GM12878 (cell line): Measurements from ENCODE around the gene VCP. TPM values are rescaled to one million over a fixed set of nuclear protein-coding genes. Genes with fewer than 3 reads are reported as not detected.

Experiments
- ATAC-seq: fragments of 200-7000 bp; cut with Tn5 transposase; 3 replicates; pipeline ENCODE4 v1.9.1; 2020; ENCODE audit warnings: mild to moderate bottlenecking, moderate library complexity
- BruUV-seq: library from RNA; stranded (reverse); fragments of 400-500 nt; replicated peaks from 2 replicates; lab custom pipeline; 2021; lab: Mats Ljungman, UMichigan
- CTCF ChIA-PET: fragments of 300-600 bp; sonication (Branson Sonifier 250); formaldehyde crosslinking; extraction: SDS; loops from one replicate; lab custom pipeline; 2021; ENCODE audit warnings: inconsistent platforms; lab: Yijun Ruan, JAX
- POLR2A ChIA-PET: fragments of 350-600 bp; formaldehyde crosslinking; extraction: SDS; loops from one replicate; lab custom pipeline; 2021; ENCODE audit warnings: inconsistent platforms; lab: Charles Lee
- RAD21 ChIA-PET: fragments of 300-600 bp; sonication (Branson Sonifier 250); formaldehyde crosslinking; loops from one replicate; lab custom pipeline; 2023; ENCODE audit warnings: antibody characterized with exemption; ENCODE audit not compliant: unreplicated experiment; lab: Charles Lee
- SMC1A ChIA-PET: fragments of 300-600 bp; sonication (Branson Sonifier 250); formaldehyde crosslinking; loops from one replicate; lab custom pipeline; 2023; ENCODE audit not compliant: unreplicated experiment, uncharacterized antibody; lab: Charles Lee
- DNase-seq: peaks from one replicate; pipeline ENCODE4 v3.0.0-alpha.2; 2011; ENCODE audit warnings: low read depth, low spot score
- FAIRE-seq: peaks from 3 replicates; lab custom pipeline; 2011; peaks lifted over from hg19 to GRCh38; lab: Jason Lieb, UNC
- H2AFZ ChIP-seq: 2 replicates; pipeline ENCODE4 v1.6.0; 2011; ENCODE audit warnings: low read depth, low read length, control low read depth; ENCODE audit not compliant: control insufficient read depth
- H3K27ac ChIP-seq: 2 replicates; pipeline ENCODE4 v1.5.1; 2011; ENCODE audit warnings: control low read depth; ENCODE audit not compliant: control insufficient read depth, insufficient read depth
- H3K27me3 ChIP-seq, 2 experiments: replicated peaks in 1 of 2; 2 replicates each; pipeline versions ENCODE4 v1.6.0 to v1.6.1; 2011; ENCODE audit warnings: low read length in 1 of 2; ENCODE audit not compliant: control insufficient read depth in 2 of 2, insufficient read depth in 2 of 2
- H3K36me3 ChIP-seq, 2 experiments: 2 replicates each; pipeline ENCODE4 v1.5.1; 2011; ENCODE audit warnings: low read length in 1 of 2; ENCODE audit not compliant: control insufficient read depth in 2 of 2, insufficient read depth in 2 of 2
- H3K4me1 ChIP-seq: 2 replicates; pipeline ENCODE4 v1.6.1; 2011; ENCODE audit warnings: mild to moderate bottlenecking, low read length, moderate library complexity, mixed read lengths; ENCODE audit not compliant: control insufficient read depth, insufficient read depth
- H3K4me2 ChIP-seq: 2 replicates; pipeline ENCODE4 v1.6.0; 2011; ENCODE audit warnings: control low read depth; ENCODE audit not compliant: control insufficient read depth, insufficient read depth
- H3K4me3 ChIP-seq: fragments of 200-600 bp; sonication (generic); 2 replicates; pipeline ENCODE4 v1.5.1; 2016
- H3K79me2 ChIP-seq: 2 replicates; pipeline ENCODE4 v1.6.0; 2011; ENCODE audit warnings: low read length; ENCODE audit not compliant: control insufficient read depth, insufficient read depth
- H3K9ac ChIP-seq: 2 replicates; pipeline ENCODE4 v1.8.0; 2011; ENCODE audit warnings: low read length, control low read depth, mixed read lengths; ENCODE audit not compliant: control insufficient read depth, insufficient read depth
- H3K9me3 ChIP-seq: replicated peaks from 3 replicates; pipeline ENCODE4 v1.5.1; 2011; ENCODE audit warnings: mild to moderate bottlenecking, low read length; ENCODE audit not compliant: control insufficient read depth, insufficient read depth
- H4K20me1 ChIP-seq: 2 replicates; pipeline ENCODE4 v1.6.0; 2011; ENCODE audit not compliant: control insufficient read depth, insufficient read depth
- BHLHE40 ChIP-seq, 2 experiments: fragments of 450-650 bp in 1 of 2; IDR thresholded peaks; 2 replicates each; pipeline ENCODE4 v1.6.1; 2011 to 2017; ENCODE audit warnings: low read depth in 2 of 2, borderline replicate concordance in 1 of 2, improper control_type of control experiment in 1 of 2, low read length in 1 of 2, mild to moderate bottlenecking in 1 of 2
- MXI1 ChIP-seq: fragments of 150-350 bp; IDR thresholded peaks from 2 replicates; pipeline ENCODE4 v1.6.1; 2011; ENCODE audit warnings: low read depth, mild to moderate bottlenecking, inconsistent platforms, low read length, improper control_type of control experiment
- MYB ChIP-seq: fragments of 150-350 bp; IDR thresholded peaks from 2 replicates; pipeline ENCODE4 v1.6.1; 2014; ENCODE audit warnings: mild to moderate bottlenecking, low read depth, low read length, borderline replicate concordance
- NFIC ChIP-seq: IDR thresholded peaks from 2 replicates; pipeline ENCODE4 v1.6.1; 2012; ENCODE audit warnings: low read depth, mild to moderate bottlenecking, inconsistent platforms, low read length, moderate library complexity
- PKNOX1 ChIP-seq: fragments of 450-650 bp; IDR thresholded peaks from 2 replicates; pipeline ENCODE4 v1.6.1; 2016; ENCODE audit warnings: mild to moderate bottlenecking
- POLR2A ChIP-seq: IDR thresholded peaks from 2 replicates; pipeline ENCODE4 v1.6.1; 2011; ENCODE audit warnings: low read depth, mild to moderate bottlenecking, low read length
- POLR2AphosphoS2 ChIP-seq: IDR thresholded peaks from 2 replicates; pipeline ENCODE4 v1.6.1; 2011; ENCODE audit warnings: low read depth, mild to moderate bottlenecking, low read length, improper control_type of control experiment, moderate library complexity
- POU2F2 ChIP-seq: IDR thresholded peaks from 3 replicates; pipeline ENCODE4 v1.6.1; 2011; ENCODE audit warnings: low read depth, mild to moderate bottlenecking, low read length, borderline replicate concordance
- RCOR1 ChIP-seq: conservative IDR thresholded peaks from 2 replicates; pipeline ENCODE4 v1.6.1; 2012; ENCODE audit warnings: low read depth, low read length, improper control_type of control experiment
- RFX5 ChIP-seq: IDR thresholded peaks from 2 replicates; pipeline ENCODE4 v1.6.1; 2011; ENCODE audit warnings: low read depth, low read length, improper control_type of control experiment
- SMC3 ChIP-seq: IDR thresholded peaks from 2 replicates; pipeline ENCODE4 v1.6.1; 2011; ENCODE audit warnings: low read length, improper control_type of control experiment, borderline replicate concordance
- SRF ChIP-seq, 2 experiments: IDR thresholded peaks; 2 replicates each; pipeline ENCODE4 v1.6.1; 2011; ENCODE audit warnings: low read depth in 2 of 2, low read length in 2 of 2, mild to moderate bottlenecking in 1 of 2, moderate library complexity in 1 of 2
- ZNF207 ChIP-seq: fragments of 450-650 bp; IDR thresholded peaks from 2 replicates; pipeline ENCODE4 v1.6.1; 2014; ENCODE audit warnings: antibody characterized with exemption, mild to moderate bottlenecking, borderline replicate concordance
- WGBS: methylation state at CpG from one replicate; pipeline ENCODE4 v1.1.6; 2016; ENCODE audit warnings: low lambda C conversion rate; ENCODE audit not compliant: insufficient replicate concordance, insufficient coverage; ENCODE audit errors: missing lambda C conversion rate; 5-methylcytosine and 5-hydroxymethylcytosine counted together
- in situ Hi-C: fragments of 300-500 bp; cut with MboI; formaldehyde crosslinking; loops from 9 replicates; pipeline ENCODE4 v1.14.3; 2018; ENCODE audit warnings: mixed read lengths
- intact Hi-C: fragments of 100-400 bp; cut with micrococcal nuclease; formaldehyde crosslinking; loops from one replicate; pipeline ENCODE4 v1.14.2; 2022; ENCODE audit not compliant: unreplicated experiment
- polyA plus RNA-seq, 11 experiments: library from polyadenylated mRNA; depleted of rRNA in 4 of 11; unstranded in 6 of 11; stranded (reverse) in 5 of 11; fragments of >200 nt; fragmentation: Nextera tagmentation in 4 of 11; fragmentation: Illumina TruSeq in 1 of 11; extraction: Ambion mirVana in 4 of 11; extraction: Trizol in 1 of 11; gene quantifications; 1 replicate in 1 of 11; 2 replicates in 10 of 11; pipeline versions ENCODE4 v1.2.1 to v1.2.3, GENCODE V29; 2011 to 2016; ENCODE audit warnings: inconsistent platforms in 2 of 11, missing spikeins in 2 of 11, low read depth in 1 of 11
- total RNA-seq, 4 experiments: library from RNA; depleted of rRNA in 3 of 4; stranded (reverse); fragments of >200 nt in 3 of 4; fragmentation: Illumina TruSeq in 1 of 4; extraction: Trizol in 1 of 4; gene quantifications; 2 replicates each; pipeline versions ENCODE4 v1.2.1 to v1.2.3, GENCODE V29; 2013 to 2021

VCP gene
- total and polyA plus RNA-seq, 10 of the 15 experiments (the other 5 are each of a cell fraction or from before 2014, with no cell fraction given) = 7.4 to 327 (median 244) TPM

- H3K4me1 ChIP-seq = peaks cover 7% of the 10 kb centered on the region
- H3K27me3 ChIP-seq = no peaks in the 10 kb centered on the region
- no peak overlapping the region for H3K4me3 ChIP-seq
- ChIA-PET RAD21 (interaction anchor here (0.9 to 1.9 kb wide), 3 partner anchors 18 to 198 kb away, joined by 3 to 5 read pairs (median 3); partner anchors contain the start of genes ATOSB and DNAJB5), SMC1A (interaction anchor here (1.9 to 2.4 kb wide), 3 partner anchors 20 to 198 kb away, joined by 8 to 17 read pairs (median 14); partner anchors contain the start of gene VCP), CTCF (interaction anchor here (0.8 to 3.2 kb wide), 9 partner anchors 11 to 379 kb away, joined by 4 to 19 read pairs (median 7); partner anchors contain the start of genes DNAJB5, FANCG and VCP), POLR2A (interaction anchor here (0.7 to 6.7 kb wide), 3 partner anchors 18 to 1573 kb away, joined by 3 to 35 read pairs (median 4); partner anchors contain the start of gene FANCG)
- H3K9ac ChIP-seq = no peak overlapping the region
- H4K20me1 ChIP-seq = no peaks in the 10 kb centered on the region
- H3K27ac ChIP-seq = no peak overlapping the region
- FAIRE-seq (no peak), DNase-seq (no peak), ATAC-seq (no peak)
- peaks cover 18% of the 10 kb centered on the region for H3K79me2 ChIP-seq
- no peaks in the 10 kb centered on the region for H3K9me3 ChIP-seq
- TF ChIP-seq POLR2A = 0 out of 2 replicates have a peak, but pooled peaks have one; percentile 17
- TF ChIP-seq MXI1 = no peak
- in situ Hi-C loops = loop anchor here (5.0 kb wide), 1 partner anchor 195 kb away; no protein-coding TSS in a partner anchor
- WGBS = 65% methylated on average over 3 of the region's 3 CpGs
- peaks cover 7 to 16% of the 10 kb centered on the region in 2 experiments for H3K36me3 ChIP-seq
- H3K4me2 ChIP-seq = no peak overlapping the region
- no TSS peak for BruUV-seq
- intact Hi-C loops = loop anchor here (2.0 to 5.0 kb wide), 2 partner anchors 17 to 110 kb away; partner anchors contain the start of genes ATOSB and DNAJB5
- H2AFZ ChIP-seq = no peak overlapping the region
Measured at GRCh38 chr9:35097573-35097972, 25.1 kb upstream of the VCP start.

GRCh38 chr9:35096035-35096849 lies 23.8 kb upstream of the VCP start, which contains the start of gene PIGO:
TSS of gene PIGO (minus strand) at chr9:35096591. CDS start at chr9:35095565, 1,026 bp downstream.
- POLR2A ChIA-PET = interaction anchor here (0.9 to 6.7 kb wide), 5 partner anchors 15 to 24 kb away, joined by 4 to 35 read pairs (median 4); partner anchors contain the start of genes FANCG and VCP
- TF ChIP-seq PKNOX1 (peak; percentile 71), MYB (no peak), RFX5 (peak; percentile 31; the same call in 1 of the 2 replicates), RCOR1 (no peak), BHLHE40 (IDR thresholded peaks at IDR 0.05; ENCODE audit: borderline replicate concordance in 1 of 2, low read depth in 2 of 2, low read length in 1 of 2) (peak; percentile 40 to 70; a peak in 3 of 4 replicates), POLR2AphosphoS2 (no peak), SRF (IDR thresholded peaks at IDR 0.05; ENCODE audit: low read depth in 2 of 2, low read length in 2 of 2) (0 out of 4 replicates have a peak, but pooled peaks of 1 of the 2 experiments have one; percentile 11), NFIC (no peak), ZNF207 (peak; percentile 88; the same call in 1 of the 2 replicates), SMC3 (peak; percentile 58; the same call in 1 of the 2 replicates), POU2F2 (no peak)

More at GRCh38 chr9:35096035-35096849, 23.8 kb upstream of the VCP start, which contains the start of gene PIGO:
- H3K79me2 ChIP-seq = peaks cover 7% of the 10 kb centered on the region
- CTCF ChIA-PET = interaction anchor here (0.5 to 4.2 kb wide), 24 partner anchors 11 to 457 kb away, joined by 3 to 44 read pairs (median 4); partner anchors contain the start of genes FANCG and VCP
- H3K4me1 ChIP-seq = peaks cover 7% of the 10 kb centered on the region
- no peaks in the 10 kb centered on the region for H3K9me3 ChIP-seq
- peak within 1 kb of the TSS; percentile 100 for H3K9ac ChIP-seq
- FAIRE-seq (peak; percentile 81), DNase-seq (no peak), ATAC-seq (peak; percentile 95)
- intact Hi-C loops = loop anchor here (1.0 to 5.0 kb wide), 4 partner anchors 16 to 197 kb away; partner anchors contain the start of genes ATOSB and DNAJB5
- peak within 1 kb of the TSS; percentile 100 for H3K27ac ChIP-seq
- RAD21 ChIA-PET = interaction anchor here (0.6 to 3.5 kb wide), 8 partner anchors 18 to 197 kb away, joined by 3 to 19 read pairs (median 3); partner anchors contain the start of genes ATOSB and DNAJB5
- BruUV-seq = TSS peak; percentile 77
- H3K4me3 ChIP-seq = peak within 1 kb of the TSS; percentile 81
- no peaks in the 10 kb centered on the region for H4K20me1 ChIP-seq
- in situ Hi-C loops = loop anchor here (5.0 kb wide), 1 partner anchor 194 kb away; no protein-coding TSS in a partner anchor
- no peaks in the 10 kb centered on the region for H3K27me3 ChIP-seq
- peaks cover 11 to 15% of the 10 kb centered on the region in 2 experiments for H3K36me3 ChIP-seq
- under 1% methylated on average over 49 of the region's 53 CpGs for WGBS
- H3K4me2 ChIP-seq = peak within 1 kb of the TSS; percentile 75
- SMC1A ChIA-PET = interaction anchor here (0.7 to 2.4 kb wide), 11 partner anchors 10 to 197 kb away, joined by 3 to 17 read pairs (median 7); partner anchors contain the start of gene VCP
- peak within 1 kb of the TSS; percentile 98 for H2AFZ ChIP-seq
